ENCODE data around the gene OPCML.

The OPCML gene

DNA sequence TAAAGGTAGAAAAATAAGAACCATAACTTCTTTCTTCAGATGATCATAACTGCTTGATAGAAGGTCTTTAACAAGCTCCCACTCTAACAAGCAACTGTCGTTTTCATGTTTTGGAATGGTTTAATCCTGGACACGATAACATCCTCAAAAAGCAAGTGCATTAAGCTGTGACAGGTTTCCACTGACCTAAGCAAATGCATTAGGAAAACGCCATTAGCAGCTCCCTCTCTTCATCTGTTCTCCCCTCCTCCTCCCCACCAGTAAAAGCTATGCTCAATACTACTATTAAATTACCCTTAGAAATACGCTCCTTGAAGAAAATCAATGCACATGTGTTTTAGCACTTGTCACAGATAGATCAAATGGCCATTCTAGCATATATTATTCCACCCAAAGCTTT is 729.4 kb downstream of the OPCML start:
- no peak for ATAC-seq
- TF ChIP-seq ZC3H10 (CRISPR knock-in tag; IDR thresholded peaks at IDR 0.05), result no peak
- no peak for TF ChIP-seq ZFP30 (CRISPR knock-in tag; IDR thresholded peaks at IDR 0.05)
- no peak for TF ChIP-seq TCF4 (CRISPR knock-in tag; IDR thresholded peaks at IDR 0.05; ENCODE audit: borderline replicate concordance)
- no peak for TF ChIP-seq ISL1 (CRISPR knock-in tag; IDR thresholded peaks at IDR 0.05)
- no peak for TF ChIP-seq ZNF565 (CRISPR knock-in tag; conservative IDR thresholded peaks at IDR 0.05; ENCODE audit: low read depth)
- no peak for TF ChIP-seq ARNTL (CRISPR knock-in tag; IDR thresholded peaks at IDR 0.05; ENCODE audit: borderline replicate concordance, low read depth)
- TF ChIP-seq ZNF8 (CRISPR knock-in tag; IDR thresholded peaks at IDR 0.05), result no peak
- no peak for TF ChIP-seq ZFP3 (CRISPR knock-in tag; IDR thresholded peaks at IDR 0.05)
- TF ChIP-seq GLIS3 (CRISPR knock-in tag; IDR thresholded peaks at IDR 0.05), result no peak
- TF ChIP-seq, protein P1, sequence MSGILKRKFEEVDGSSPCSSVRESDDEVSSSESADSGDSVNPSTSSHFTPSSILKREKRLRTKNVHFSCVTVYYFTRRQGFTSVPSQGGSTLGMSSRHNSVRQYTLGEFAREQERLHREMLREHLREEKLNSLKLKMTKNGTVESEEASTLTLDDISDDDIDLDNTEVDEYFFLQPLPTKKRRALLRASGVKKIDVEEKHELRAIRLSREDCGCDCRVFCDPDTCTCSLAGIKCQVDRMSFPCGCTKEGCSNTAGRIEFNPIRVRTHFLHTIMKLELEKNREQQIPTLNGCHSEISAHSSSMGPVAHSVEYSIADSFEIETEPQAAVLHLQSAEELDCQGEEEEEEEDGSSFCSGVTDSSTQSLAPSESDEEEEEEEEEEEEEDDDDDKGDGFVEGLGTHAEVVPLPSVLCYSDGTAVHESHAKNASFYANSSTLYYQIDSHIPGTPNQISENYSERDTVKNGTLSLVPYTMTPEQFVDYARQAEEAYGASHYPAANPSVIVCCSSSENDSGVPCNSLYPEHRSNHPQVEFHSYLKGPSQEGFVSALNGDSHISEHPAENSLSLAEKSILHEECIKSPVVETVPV (CRISPR knock-in tag; IDR thresholded peaks at IDR 0.05), result no peak
- no peak for TF ChIP-seq ESRRG (CRISPR knock-in tag; IDR thresholded peaks at IDR 0.05)
- no peak for TF ChIP-seq ZNF70 (CRISPR knock-in tag; IDR thresholded peaks at IDR 0.05)
- TF ChIP-seq, protein P2, sequence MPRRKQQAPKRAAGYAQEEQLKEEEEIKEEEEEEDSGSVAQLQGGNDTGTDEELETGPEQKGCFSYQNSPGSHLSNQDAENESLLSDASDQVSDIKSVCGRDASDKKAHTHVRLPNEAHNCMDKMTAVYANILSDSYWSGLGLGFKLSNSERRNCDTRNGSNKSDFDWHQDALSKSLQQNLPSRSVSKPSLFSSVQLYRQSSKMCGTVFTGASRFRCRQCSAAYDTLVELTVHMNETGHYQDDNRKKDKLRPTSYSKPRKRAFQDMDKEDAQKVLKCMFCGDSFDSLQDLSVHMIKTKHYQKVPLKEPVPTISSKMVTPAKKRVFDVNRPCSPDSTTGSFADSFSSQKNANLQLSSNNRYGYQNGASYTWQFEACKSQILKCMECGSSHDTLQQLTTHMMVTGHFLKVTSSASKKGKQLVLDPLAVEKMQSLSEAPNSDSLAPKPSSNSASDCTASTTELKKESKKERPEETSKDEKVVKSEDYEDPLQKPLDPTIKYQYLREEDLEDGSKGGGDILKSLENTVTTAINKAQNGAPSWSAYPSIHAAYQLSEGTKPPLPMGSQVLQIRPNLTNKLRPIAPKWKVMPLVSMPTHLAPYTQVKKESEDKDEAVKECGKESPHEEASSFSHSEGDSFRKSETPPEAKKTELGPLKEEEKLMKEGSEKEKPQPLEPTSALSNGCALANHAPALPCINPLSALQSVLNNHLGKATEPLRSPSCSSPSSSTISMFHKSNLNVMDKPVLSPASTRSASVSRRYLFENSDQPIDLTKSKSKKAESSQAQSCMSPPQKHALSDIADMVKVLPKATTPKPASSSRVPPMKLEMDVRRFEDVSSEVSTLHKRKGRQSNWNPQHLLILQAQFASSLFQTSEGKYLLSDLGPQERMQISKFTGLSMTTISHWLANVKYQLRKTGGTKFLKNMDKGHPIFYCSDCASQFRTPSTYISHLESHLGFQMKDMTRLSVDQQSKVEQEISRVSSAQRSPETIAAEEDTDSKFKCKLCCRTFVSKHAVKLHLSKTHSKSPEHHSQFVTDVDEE (CRISPR knock-in tag; IDR thresholded peaks at IDR 0.05), result no peak
- TF ChIP-seq, protein P3, sequence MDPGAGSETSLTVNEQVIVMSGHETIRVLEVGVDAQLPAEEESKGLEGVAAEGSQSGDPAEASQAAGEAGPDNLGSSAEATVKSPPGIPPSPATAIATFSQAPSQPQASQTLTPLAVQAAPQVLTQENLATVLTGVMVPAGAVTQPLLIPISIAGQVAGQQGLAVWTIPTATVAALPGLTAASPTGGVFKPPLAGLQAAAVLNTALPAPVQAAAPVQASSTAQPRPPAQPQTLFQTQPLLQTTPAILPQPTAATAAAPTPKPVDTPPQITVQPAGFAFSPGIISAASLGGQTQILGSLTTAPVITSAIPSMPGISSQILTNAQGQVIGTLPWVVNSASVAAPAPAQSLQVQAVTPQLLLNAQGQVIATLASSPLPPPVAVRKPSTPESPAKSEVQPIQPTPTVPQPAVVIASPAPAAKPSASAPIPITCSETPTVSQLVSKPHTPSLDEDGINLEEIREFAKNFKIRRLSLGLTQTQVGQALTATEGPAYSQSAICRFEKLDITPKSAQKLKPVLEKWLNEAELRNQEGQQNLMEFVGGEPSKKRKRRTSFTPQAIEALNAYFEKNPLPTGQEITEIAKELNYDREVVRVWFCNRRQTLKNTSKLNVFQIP (CRISPR knock-in tag; IDR thresholded peaks at IDR 0.05; ENCODE audit: borderline replicate concordance, low read depth), result no peak
- TF ChIP-seq PPARA (CRISPR knock-in tag; IDR thresholded peaks at IDR 0.05; ENCODE audit: borderline replicate concordance), result no peak

DNA sequence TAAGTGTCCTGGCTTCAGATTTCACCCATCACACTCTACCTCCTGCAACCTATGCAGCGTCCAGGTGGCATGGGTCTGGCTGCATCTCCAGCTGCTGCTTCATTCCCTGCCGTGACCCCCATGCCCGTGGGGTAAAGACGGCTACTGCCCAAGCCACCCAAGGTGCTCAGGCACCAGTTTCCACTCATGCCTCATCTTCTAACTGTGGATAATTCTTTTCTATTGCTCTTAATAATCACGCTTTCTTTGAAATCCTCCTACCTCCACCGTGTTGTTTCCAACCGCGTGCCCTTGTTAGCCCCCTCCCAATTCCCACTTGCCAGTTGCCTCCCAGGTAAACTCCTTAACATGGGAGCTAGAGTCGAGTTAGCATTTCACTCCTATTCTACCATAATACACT is 738.5 kb downstream of the OPCML start:
- TF ChIP-seq, protein P3 (CRISPR knock-in tag; IDR thresholded peaks at IDR 0.05; ENCODE audit: borderline replicate concordance, low read depth), result no peak
- no peak for ATAC-seq

DNA sequence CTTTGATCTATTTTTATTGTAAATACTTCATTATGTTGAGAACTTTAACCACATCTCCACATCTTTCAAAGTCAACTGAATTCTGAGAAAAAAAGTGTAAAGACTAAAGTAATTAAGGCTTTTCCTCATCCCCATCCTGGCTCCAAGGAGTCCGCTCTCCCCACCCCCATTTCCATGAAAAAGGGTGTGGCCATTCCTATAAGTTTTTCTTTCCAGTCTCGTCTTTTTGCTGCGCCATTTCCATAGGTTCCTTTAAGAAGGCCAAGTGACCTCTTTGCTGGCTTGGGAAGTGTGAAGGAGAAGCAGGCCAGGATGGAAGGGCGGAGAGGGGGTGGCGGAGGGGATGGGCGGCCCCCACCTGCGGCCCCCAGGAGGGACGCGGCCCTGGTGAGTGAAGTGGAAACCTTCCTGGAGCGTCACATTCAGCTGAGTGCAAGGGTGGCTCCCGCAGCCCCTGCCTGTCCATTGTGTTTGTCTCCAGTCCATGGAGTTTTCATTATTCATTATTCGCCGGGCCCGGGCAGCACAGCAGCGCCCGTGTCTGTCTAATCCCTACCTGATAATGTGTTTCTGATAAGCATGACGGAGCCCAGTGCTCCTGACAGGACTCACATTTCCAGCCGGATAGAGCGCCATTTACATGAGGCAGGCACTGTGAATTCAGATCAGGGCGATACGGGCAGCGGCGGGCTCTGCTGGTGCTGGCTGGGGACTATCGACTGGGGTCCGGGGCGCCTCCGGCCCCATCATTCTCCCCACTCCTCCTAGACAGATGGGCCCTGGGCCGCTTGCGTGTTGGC is 739.8 kb downstream of the OPCML start:
- no peak for TF ChIP-seq CSDC2 (CRISPR knock-in tag; IDR thresholded peaks at IDR 0.05)
- TF ChIP-seq TCF4 (CRISPR knock-in tag; IDR thresholded peaks at IDR 0.05; ENCODE audit: borderline replicate concordance), result peak; percentile 70; the same call in 1 of the 2 replicates
- no peak for TF ChIP-seq RARB (CRISPR knock-in tag; IDR thresholded peaks at IDR 0.05)
- TF ChIP-seq PPARA (CRISPR knock-in tag; IDR thresholded peaks at IDR 0.05; ENCODE audit: borderline replicate concordance), result no peak
- ATAC-seq, result no peak; the same call in 2 of the 3 replicates

DNA sequence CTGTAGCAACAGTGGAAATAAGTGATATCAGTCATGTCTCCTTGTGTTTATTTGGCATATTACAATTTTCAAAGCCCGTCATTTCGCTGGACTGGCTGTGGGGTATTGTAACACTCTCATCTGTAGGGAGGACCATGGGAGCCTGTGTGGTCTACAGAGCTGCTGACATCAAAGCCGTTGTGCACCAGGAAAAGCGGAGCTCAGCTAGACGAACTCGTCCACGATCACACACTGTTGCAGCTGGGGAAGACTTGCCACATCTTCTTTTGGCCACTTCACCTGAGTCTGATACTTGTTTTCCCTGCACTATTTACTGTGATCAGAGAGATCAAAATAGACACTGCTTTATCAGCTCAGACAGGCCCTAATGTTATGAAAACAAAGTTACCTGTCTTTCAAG is 741.3 kb downstream of the OPCML start:
- TF ChIP-seq, protein P4, sequence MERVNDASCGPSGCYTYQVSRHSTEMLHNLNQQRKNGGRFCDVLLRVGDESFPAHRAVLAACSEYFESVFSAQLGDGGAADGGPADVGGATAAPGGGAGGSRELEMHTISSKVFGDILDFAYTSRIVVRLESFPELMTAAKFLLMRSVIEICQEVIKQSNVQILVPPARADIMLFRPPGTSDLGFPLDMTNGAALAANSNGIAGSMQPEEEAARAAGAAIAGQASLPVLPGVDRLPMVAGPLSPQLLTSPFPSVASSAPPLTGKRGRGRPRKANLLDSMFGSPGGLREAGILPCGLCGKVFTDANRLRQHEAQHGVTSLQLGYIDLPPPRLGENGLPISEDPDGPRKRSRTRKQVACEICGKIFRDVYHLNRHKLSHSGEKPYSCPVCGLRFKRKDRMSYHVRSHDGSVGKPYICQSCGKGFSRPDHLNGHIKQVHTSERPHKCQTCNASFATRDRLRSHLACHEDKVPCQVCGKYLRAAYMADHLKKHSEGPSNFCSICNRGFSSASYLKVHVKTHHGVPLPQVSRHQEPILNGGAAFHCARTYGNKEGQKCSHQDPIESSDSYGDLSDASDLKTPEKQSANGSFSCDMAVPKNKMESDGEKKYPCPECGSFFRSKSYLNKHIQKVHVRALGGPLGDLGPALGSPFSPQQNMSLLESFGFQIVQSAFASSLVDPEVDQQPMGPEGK (CRISPR knock-in tag; IDR thresholded peaks at IDR 0.05; ENCODE audit: borderline replicate concordance), result no peak
- TF ChIP-seq ESRRG (CRISPR knock-in tag; IDR thresholded peaks at IDR 0.05) (no peak), GLIS3 (CRISPR knock-in tag; IDR thresholded peaks at IDR 0.05) (no peak)
- ATAC-seq, result no peak

All from SK-N-SH treated with all-trans-retinoic acid at 6 μM for 48 hours (cell line).